Activated CD4-positive, alpha-beta T cell treated with anti-CD3 and anti-CD28 coated beads for 24 hours (primary cell): Measurements from ENCODE around the gene SREBF1.

Experiments
- DNase-seq, 2 donors: peaks; one replicate each; pipeline ENCODE4 v3.0.0-alpha.2; 2020; ENCODE audit warnings: low read depth in 2 of 2

The SREBF1 gene

GRCh38 chr17:17763136-17763535 is 73.7 kb downstream of the SREBF1 start:
- no peak for DNase-seq

GRCh38 chr17:17762744-17763105 is 74.1 kb downstream of the SREBF1 start:
- no peak for DNase-seq
